ENCODE results near the gene ATAD3B. TPM values are rescaled to one million over a fixed set of nuclear protein-coding genes. Genes with fewer than 3 reads are reported as not detected.
A peak's percentile ranks its signal among the peaks of the same experiment; 100 is the strongest.

Gene ATAD3B
- total and polyA plus RNA-seq, 10 of the 15 experiments (the other 5 are each of a cell fraction or from before 2014, with no cell fraction given) = 0.03 to 38.8 (median 23.8) TPM

DNA sequence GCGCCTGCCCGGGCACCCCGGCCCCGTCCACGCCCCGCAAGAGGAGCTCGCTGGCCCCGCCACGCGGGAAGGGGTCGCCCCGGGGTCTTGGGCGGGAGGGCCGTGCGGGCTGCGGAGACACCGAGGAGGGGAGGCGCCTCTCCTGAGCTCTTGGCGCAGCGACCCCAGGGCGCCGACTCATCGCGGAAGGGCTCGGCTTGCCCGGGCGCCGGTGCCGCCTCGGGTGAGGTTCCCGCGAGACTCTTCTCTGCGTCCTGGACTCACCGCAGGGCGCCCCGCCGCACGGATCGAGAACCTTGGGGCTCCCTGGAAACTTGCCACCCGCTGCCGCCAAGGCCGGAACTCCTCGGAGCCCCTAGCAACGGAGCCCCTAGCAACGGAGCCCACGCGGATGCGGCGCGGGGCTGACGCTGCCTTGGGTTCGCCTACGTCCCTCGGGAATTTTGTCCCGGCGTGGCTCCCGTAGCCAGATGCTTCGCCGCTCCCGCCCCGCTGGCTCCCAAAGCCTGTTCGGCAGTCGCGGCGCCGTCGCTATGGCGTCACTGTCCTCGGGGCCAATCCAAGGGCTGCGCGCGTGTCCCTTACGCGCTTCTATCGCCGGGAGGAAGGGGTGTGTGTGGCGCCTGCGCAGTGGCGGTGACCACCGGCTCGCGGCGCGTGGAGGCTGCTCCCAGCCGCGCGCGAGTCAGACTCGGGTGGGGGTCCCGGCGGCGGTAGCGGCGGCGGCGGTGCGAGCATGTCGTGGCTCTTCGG is 40.1 kb downstream of the ATAD3B start, which contains the start of gene ATAD3A (continued):
- TF ChIP-seq CBFB (IDR thresholded peaks at IDR 0.05; ENCODE audit: low read depth) (peak; percentile 84; the same call in 1 of the 2 replicates), HCFC1 (IDR thresholded peaks at IDR 0.05; ENCODE audit: low read length) (peak; percentile 78), GATAD2B (conservative IDR thresholded peaks at IDR 0.05; ENCODE audit: low read depth) (peak; percentile 92), SMAD1 (IDR thresholded peaks at IDR 0.05; ENCODE audit: low read depth, partially characterized antibody) (no peak), STAT1 (conservative IDR thresholded peaks at IDR 0.05) (0 out of 2 replicates have a peak, but pooled peaks have one; percentile 43), ZNF24 (IDR thresholded peaks at IDR 0.05) (no peak), SIX5 (IDR thresholded peaks at IDR 0.05; ENCODE audit: low read depth, low read length, severe bottlenecking) (peak; percentile 55), LARP7 (IDR thresholded peaks at IDR 0.05) (peak; percentile 81)
- TF ChIP-seq, protein P1, sequence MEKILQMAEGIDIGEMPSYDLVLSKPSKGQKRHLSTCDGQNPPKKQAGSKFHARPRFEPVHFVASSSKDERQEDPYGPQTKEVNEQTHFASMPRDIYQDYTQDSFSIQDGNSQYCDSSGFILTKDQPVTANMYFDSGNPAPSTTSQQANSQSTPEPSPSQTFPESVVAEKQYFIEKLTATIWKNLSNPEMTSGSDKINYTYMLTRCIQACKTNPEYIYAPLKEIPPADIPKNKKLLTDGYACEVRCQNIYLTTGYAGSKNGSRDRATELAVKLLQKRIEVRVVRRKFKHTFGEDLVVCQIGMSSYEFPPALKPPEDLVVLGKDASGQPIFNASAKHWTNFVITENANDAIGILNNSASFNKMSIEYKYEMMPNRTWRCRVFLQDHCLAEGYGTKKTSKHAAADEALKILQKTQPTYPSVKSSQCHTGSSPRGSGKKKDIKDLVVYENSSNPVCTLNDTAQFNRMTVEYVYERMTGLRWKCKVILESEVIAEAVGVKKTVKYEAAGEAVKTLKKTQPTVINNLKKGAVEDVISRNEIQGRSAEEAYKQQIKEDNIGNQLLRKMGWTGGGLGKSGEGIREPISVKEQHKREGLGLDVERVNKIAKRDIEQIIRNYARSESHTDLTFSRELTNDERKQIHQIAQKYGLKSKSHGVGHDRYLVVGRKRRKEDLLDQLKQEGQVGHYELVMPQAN (conservative IDR thresholded peaks at IDR 0.05) = peak; percentile 84
- TF ChIP-seq, protein P2, sequence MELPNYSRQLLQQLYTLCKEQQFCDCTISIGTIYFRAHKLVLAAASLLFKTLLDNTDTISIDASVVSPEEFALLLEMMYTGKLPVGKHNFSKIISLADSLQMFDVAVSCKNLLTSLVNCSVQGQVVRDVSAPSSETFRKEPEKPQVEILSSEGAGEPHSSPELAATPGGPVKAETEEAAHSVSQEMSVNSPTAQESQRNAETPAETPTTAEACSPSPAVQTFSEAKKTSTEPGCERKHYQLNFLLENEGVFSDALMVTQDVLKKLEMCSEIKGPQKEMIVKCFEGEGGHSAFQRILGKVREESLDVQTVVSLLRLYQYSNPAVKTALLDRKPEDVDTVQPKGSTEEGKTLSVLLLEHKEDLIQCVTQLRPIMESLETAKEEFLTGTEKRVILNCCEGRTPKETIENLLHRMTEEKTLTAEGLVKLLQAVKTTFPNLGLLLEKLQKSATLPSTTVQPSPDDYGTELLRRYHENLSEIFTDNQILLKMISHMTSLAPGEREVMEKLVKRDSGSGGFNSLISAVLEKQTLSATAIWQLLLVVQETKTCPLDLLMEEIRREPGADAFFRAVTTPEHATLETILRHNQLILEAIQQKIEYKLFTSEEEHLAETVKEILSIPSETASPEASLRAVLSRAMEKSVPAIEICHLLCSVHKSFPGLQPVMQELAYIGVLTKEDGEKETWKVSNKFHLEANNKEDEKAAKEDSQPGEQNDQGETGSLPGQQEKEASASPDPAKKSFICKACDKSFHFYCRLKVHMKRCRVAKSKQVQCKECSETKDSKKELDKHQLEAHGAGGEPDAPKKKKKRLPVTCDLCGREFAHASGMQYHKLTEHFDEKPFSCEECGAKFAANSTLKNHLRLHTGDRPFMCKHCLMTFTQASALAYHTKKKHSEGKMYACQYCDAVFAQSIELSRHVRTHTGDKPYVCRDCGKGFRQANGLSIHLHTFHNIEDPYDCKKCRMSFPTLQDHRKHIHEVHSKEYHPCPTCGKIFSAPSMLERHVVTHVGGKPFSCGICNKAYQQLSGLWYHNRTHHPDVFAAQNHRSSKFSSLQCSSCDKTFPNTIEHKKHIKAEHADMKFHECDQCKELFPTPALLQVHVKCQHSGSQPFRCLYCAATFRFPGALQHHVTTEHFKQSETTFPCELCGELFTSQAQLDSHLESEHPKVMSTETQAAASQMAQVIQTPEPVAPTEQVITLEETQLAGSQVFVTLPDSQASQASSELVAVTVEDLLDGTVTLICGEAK (IDR thresholded peaks at IDR 0.05; ENCODE audit: borderline replicate concordance) = peak; percentile 46; the same call in 1 of the 2 replicates
- TF ChIP-seq, protein P3, sequence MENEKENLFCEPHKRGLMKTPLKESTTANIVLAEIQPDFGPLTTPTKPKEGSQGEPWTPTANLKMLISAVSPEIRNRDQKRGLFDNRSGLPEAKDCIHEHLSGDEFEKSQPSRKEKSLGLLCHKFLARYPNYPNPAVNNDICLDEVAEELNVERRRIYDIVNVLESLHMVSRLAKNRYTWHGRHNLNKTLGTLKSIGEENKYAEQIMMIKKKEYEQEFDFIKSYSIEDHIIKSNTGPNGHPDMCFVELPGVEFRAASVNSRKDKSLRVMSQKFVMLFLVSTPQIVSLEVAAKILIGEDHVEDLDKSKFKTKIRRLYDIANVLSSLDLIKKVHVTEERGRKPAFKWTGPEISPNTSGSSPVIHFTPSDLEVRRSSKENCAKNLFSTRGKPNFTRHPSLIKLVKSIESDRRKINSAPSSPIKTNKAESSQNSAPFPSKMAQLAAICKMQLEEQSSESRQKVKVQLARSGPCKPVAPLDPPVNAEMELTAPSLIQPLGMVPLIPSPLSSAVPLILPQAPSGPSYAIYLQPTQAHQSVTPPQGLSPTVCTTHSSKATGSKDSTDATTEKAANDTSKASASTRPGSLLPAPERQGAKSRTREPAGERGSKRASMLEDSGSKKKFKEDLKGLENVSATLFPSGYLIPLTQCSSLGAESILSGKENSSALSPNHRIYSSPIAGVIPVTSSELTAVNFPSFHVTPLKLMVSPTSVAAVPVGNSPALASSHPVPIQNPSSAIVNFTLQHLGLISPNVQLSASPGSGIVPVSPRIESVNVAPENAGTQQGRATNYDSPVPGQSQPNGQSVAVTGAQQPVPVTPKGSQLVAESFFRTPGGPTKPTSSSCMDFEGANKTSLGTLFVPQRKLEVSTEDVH (IDR thresholded peaks at IDR 0.05; ENCODE audit: low read depth, partially characterized antibody) = no peak
- TF ChIP-seq, protein P4, sequence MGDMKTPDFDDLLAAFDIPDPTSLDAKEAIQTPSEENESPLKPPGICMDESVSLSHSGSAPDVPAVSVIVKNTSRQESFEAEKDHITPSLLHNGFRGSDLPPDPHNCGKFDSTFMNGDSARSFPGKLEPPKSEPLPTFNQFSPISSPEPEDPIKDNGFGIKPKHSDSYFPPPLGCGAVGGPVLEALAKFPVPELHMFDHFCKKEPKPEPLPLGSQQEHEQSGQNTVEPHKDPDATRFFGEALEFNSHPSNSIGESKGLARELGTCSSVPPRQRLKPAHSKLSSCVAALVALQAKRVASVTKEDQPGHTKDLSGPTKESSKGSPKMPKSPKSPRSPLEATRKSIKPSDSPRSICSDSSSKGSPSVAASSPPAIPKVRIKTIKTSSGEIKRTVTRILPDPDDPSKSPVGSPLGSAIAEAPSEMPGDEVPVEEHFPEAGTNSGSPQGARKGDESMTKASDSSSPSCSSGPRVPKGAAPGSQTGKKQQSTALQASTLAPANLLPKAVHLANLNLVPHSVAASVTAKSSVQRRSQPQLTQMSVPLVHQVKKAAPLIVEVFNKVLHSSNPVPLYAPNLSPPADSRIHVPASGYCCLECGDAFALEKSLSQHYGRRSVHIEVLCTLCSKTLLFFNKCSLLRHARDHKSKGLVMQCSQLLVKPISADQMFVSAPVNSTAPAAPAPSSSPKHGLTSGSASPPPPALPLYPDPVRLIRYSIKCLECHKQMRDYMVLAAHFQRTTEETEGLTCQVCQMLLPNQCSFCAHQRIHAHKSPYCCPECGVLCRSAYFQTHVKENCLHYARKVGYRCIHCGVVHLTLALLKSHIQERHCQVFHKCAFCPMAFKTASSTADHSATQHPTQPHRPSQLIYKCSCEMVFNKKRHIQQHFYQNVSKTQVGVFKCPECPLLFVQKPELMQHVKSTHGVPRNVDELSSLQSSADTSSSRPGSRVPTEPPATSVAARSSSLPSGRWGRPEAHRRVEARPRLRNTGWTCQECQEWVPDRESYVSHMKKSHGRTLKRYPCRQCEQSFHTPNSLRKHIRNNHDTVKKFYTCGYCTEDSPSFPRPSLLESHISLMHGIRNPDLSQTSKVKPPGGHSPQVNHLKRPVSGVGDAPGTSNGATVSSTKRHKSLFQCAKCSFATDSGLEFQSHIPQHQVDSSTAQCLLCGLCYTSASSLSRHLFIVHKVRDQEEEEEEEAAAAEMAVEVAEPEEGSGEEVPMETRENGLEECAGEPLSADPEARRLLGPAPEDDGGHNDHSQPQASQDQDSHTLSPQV (IDR thresholded peaks at IDR 0.05) = no peak
- TF ChIP-seq, protein P5, sequence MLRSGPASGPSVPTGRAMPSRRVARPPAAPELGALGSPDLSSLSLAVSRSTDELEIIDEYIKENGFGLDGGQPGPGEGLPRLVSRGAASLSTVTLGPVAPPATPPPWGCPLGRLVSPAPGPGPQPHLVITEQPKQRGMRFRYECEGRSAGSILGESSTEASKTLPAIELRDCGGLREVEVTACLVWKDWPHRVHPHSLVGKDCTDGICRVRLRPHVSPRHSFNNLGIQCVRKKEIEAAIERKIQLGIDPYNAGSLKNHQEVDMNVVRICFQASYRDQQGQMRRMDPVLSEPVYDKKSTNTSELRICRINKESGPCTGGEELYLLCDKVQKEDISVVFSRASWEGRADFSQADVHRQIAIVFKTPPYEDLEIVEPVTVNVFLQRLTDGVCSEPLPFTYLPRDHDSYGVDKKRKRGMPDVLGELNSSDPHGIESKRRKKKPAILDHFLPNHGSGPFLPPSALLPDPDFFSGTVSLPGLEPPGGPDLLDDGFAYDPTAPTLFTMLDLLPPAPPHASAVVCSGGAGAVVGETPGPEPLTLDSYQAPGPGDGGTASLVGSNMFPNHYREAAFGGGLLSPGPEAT (IDR thresholded peaks at IDR 0.05; ENCODE audit: low read depth) = peak; percentile 93
